Measurements from ENCODE around the gene UVRAG. TPM values are rescaled to one million over a fixed set of nuclear protein-coding genes. Genes with fewer than 3 reads are reported as not detected.

The UVRAG gene
- total and polyA plus RNA-seq, 2 of the 13 experiments (the other 11 are each of a cell fraction or from before 2014, with no cell fraction given) = 9.7 to 17.3 TPM

- TF ChIP-seq PRDM10 (CRISPR knock-in tag; IDR thresholded peaks at IDR 0.05; ENCODE audit: low read depth) = peak; percentile 80; the same call in 1 of the 2 replicates
- TF ChIP-seq ELF3 (CRISPR knock-in tag; IDR thresholded peaks at IDR 0.05) = 0 out of 2 replicates have a peak, but pooled peaks have one; percentile 57
- 0 out of 2 replicates have a peak, but pooled peaks have one; percentile 34 for TF ChIP-seq ZNF12 (CRISPR knock-in tag; IDR thresholded peaks at IDR 0.05)
- peak; percentile 96 for TF ChIP-seq GATA4 (IDR thresholded peaks at IDR 0.05; ENCODE audit: borderline replicate concordance, low read depth)
- peak; percentile 87 for TF ChIP-seq RARA (CRISPR knock-in tag; IDR thresholded peaks at IDR 0.05)
- no peak for TF ChIP-seq WIZ (CRISPR knock-in tag; IDR thresholded peaks at IDR 0.05)
- TF ChIP-seq ZNF331 (CRISPR knock-in tag; IDR thresholded peaks at IDR 0.05) = 0 out of 2 replicates have a peak, but pooled peaks have one; percentile 48
- 0 out of 2 replicates have a peak, but pooled peaks have one; percentile 38 for TF ChIP-seq HHEX (CRISPR knock-in tag; IDR thresholded peaks at IDR 0.05)
- peak; percentile 41; the same call in 1 of the 2 replicates for TF ChIP-seq MTA1 (CRISPR knock-in tag; IDR thresholded peaks at IDR 0.05; ENCODE audit: borderline replicate concordance)
- TF ChIP-seq SAP130 (CRISPR knock-in tag; IDR thresholded peaks at IDR 0.05; ENCODE audit: low read depth) = peak; percentile 71
- TF ChIP-seq SKIL (CRISPR knock-in tag; IDR thresholded peaks at IDR 0.05; ENCODE audit: borderline replicate concordance) = peak; percentile 87
- 0 out of 2 replicates have a peak, but pooled peaks have one; percentile 12 for TF ChIP-seq NFYC (CRISPR knock-in tag; IDR thresholded peaks at IDR 0.05)
- TF ChIP-seq HNF4A (CRISPR knock-in tag; IDR thresholded peaks at IDR 0.05) = peak; percentile 93
- no peak for TF ChIP-seq ZNF619 (CRISPR knock-in tag; IDR thresholded peaks at IDR 0.05)
- TF ChIP-seq ZBTB39 (CRISPR knock-in tag; IDR thresholded peaks at IDR 0.05) = 0 out of 2 replicates have a peak, but pooled peaks have one; percentile 34
- TF ChIP-seq PATZ1 (CRISPR knock-in tag; IDR thresholded peaks at IDR 0.05) = peak; percentile 78
- no peak for TF ChIP-seq CREB1 (IDR thresholded peaks at IDR 0.05)
- peak; percentile 63 for TF ChIP-seq CREB1 (CRISPR knock-in tag; IDR thresholded peaks at IDR 0.05)
- TF ChIP-seq SP140L (CRISPR knock-in tag; IDR thresholded peaks at IDR 0.05; ENCODE audit: borderline replicate concordance) = peak; percentile 77; the same call in 1 of the 2 replicates
- TF ChIP-seq FOXP1 (IDR thresholded peaks at IDR 0.05) = no peak
- peak; percentile 48; the same call in 1 of the 2 replicates for TF ChIP-seq FOXP1 (CRISPR knock-in tag; IDR thresholded peaks at IDR 0.05)
- peak; percentile 71; the same call in 1 of the 2 replicates for TF ChIP-seq ERF (CRISPR knock-in tag; IDR thresholded peaks at IDR 0.05)
- peak; percentile 63; the same call in 1 of the 2 replicates for TF ChIP-seq FOXO1 (CRISPR knock-in tag; IDR thresholded peaks at IDR 0.05)
These were observed 30.9 kb upstream of the UVRAG start (continued) for GRCh38 chr11:75784085-75784478.

Data from HepG2 (cell line).